Ascending aorta (tissue), 2 donors: ENCODE data around the gene TBX4. TPM values are rescaled to one million over a fixed set of nuclear protein-coding genes. Genes with fewer than 3 reads are reported as not detected.
"Not testable (repeated sequence)": the region's sequence is repeated elsewhere in the genome, so short reads cannot be mapped to it uniquely, and the experiment has no call there.

Source experiments
- DNase-seq, 2 donors: peaks; one replicate each; pipeline ENCODE4 v3.0.0-alpha.2; 2019; ENCODE audit warnings: low spot score in 2 of 2
- H3K27ac ChIP-seq, 2 donors: fragments of 200-600 bp; sonication (generic); one replicate each; pipeline ENCODE4 v1.5.1; 2016 to 2017; ENCODE audit warnings: mild to moderate bottlenecking in 1 of 2
- H3K27me3 ChIP-seq: fragments of 200-600 bp; sonication (generic); one replicate; pipeline ENCODE4 v1.5.1; 2017
- H3K36me3 ChIP-seq, 2 donors: fragments of 200-600 bp; sonication (generic); one replicate each; pipeline ENCODE4 v1.5.1; 2016
- H3K4me1 ChIP-seq, 2 donors: fragments of 200-600 bp; sonication (generic); one replicate each; pipeline ENCODE4 v1.5.1; 2016 to 2017; ENCODE audit warnings: mild to moderate bottlenecking in 1 of 2
- H3K4me3 ChIP-seq, 2 donors: fragments of 200-600 bp; sonication (generic); one replicate each; pipeline ENCODE4 v1.5.1; 2016 to 2017; ENCODE audit warnings: mild to moderate bottlenecking in 1 of 2
- H3K9me3 ChIP-seq, 2 donors: fragments of 200-600 bp; sonication (generic); one replicate each; pipeline ENCODE4 v1.5.1; 2016
- intact Hi-C: fragments of 100-400 bp; cut with DNase I; formaldehyde crosslinking; loops from one replicate; pipeline ENCODE4 v1.15.1; 2023
- total RNA-seq: library from RNA; depleted of rRNA; stranded (reverse); fragments of >200 nt; gene quantifications from one replicate; pipeline ENCODE4 v1.1.0, GENCODE V29; 2016
- TF ChIP-seq, protein P1 (sequence below), 3 experiments: fragments of 200-600 bp in 2 of 3; fragments of 450-650 bp in 1 of 3; sonication (generic) in 2 of 3; IDR thresholded peaks; one replicate each; pipeline ENCODE4 v1.5.1; 2016 to 2019; ENCODE audit warnings: antibody characterized with exemption in 3 of 3, mild to moderate bottlenecking in 1 of 3, moderate library complexity in 1 of 3

The TBX4 gene
- total RNA-seq, 1 donor from 2014 or later = not detected

- intact Hi-C loops = no loop called here
- no peaks in the 10 kb centered on the region for H3K27me3 ChIP-seq
- no peaks in the 10 kb centered on the region for H3K4me1 ChIP-seq
- H3K36me3 ChIP-seq = no peaks in the 10 kb centered on the region
- no peak overlapping the region for H3K27ac ChIP-seq
- TF ChIP-seq, protein P1, sequence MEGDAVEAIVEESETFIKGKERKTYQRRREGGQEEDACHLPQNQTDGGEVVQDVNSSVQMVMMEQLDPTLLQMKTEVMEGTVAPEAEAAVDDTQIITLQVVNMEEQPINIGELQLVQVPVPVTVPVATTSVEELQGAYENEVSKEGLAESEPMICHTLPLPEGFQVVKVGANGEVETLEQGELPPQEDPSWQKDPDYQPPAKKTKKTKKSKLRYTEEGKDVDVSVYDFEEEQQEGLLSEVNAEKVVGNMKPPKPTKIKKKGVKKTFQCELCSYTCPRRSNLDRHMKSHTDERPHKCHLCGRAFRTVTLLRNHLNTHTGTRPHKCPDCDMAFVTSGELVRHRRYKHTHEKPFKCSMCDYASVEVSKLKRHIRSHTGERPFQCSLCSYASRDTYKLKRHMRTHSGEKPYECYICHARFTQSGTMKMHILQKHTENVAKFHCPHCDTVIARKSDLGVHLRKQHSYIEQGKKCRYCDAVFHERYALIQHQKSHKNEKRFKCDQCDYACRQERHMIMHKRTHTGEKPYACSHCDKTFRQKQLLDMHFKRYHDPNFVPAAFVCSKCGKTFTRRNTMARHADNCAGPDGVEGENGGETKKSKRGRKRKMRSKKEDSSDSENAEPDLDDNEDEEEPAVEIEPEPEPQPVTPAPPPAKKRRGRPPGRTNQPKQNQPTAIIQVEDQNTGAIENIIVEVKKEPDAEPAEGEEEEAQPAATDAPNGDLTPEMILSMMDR (IDR thresholded peaks at IDR 0.05) = no peak
- no peaks in the 10 kb centered on the region for H3K9me3 ChIP-seq
- no peak for DNase-seq
- no peak overlapping the region for H3K4me3 ChIP-seq
Observed at GRCh38 chr17:61519139-61519538, 66.9 kb downstream of the TBX4 start.

DNA sequence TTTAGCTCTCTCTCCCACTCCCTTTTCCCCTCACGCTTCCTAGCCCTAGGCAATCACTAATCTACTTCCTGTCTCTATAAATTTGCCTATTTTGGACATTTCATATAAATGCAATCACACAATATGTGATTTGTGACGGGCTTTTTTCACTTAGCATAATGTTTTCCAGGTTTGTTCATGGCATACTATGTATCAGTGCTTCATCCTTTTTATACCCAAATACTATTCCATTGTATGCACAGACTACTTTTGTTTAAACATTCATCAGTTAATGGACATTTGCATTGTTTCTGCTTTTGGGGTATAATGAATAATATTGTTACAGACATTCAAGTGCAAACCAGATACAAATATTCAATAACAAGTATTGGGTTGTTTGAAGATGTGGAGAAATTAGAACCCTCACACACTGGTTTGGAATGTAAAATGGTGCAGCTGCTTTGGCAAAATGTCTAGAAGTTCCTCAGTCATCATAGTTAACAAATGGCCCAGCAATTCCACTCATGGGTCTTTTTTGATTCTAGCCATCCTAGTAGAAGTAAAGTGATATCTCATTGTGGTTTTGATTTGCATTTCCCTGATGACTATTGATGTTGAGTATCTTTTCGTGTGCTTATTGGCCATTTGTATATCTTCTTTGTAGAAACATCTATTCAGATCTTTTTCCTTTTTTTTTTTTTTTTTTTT lies 67.7 kb downstream of the TBX4 start:
- DNase-seq = no peak
- no peaks in the 10 kb centered on the region for H3K4me1 ChIP-seq
- H3K9me3 ChIP-seq = no peaks in the 10 kb centered on the region
- H3K27ac ChIP-seq = no peak overlapping the region
- H3K4me3 ChIP-seq = no peak overlapping the region
- intact Hi-C loops = no loop called here
- TF ChIP-seq, protein P1 (IDR thresholded peaks at IDR 0.05) = no peak
- H3K27me3 ChIP-seq = no peaks in the 10 kb centered on the region
- H3K36me3 ChIP-seq = no peaks in the 10 kb centered on the region

DNA sequence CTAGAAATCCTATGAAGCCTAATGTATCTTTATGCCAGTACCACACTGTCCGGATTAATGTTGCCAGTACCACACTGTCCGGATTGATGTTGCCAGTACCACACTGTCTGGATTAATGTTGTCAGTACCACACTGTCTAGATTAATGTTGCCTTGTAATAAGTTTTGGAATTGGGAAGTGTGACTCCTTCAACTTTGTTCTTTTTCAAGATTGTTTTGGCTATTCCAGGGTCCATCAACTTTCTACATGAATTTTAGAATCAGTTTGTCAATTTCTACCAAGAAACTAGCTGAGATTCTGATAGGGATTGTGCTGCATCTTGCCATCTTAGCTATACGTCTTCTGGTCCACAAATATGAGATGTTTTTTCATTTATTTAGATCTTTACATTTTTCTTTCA lies 68.7 kb downstream of the TBX4 start:
- peaks cover 0 to under 1% of the 10 kb centered on the region in 2 donors for H3K4me1 ChIP-seq
- H3K27me3 ChIP-seq = no peaks in the 10 kb centered on the region
- DNase-seq = no peak
- intact Hi-C loops = no loop called here
- TF ChIP-seq, protein P1 (IDR thresholded peaks at IDR 0.05) = no peak
- H3K9me3 ChIP-seq = no peaks in the 10 kb centered on the region
- H3K27ac ChIP-seq = no peak overlapping the region
- no peak overlapping the region for H3K4me3 ChIP-seq
- H3K36me3 ChIP-seq = no peaks in the 10 kb centered on the region

GRCh38 chr17:61522088-61522487 lies 69.9 kb downstream of the TBX4 start:
- no peak overlapping the region for H3K27ac ChIP-seq

DNA sequence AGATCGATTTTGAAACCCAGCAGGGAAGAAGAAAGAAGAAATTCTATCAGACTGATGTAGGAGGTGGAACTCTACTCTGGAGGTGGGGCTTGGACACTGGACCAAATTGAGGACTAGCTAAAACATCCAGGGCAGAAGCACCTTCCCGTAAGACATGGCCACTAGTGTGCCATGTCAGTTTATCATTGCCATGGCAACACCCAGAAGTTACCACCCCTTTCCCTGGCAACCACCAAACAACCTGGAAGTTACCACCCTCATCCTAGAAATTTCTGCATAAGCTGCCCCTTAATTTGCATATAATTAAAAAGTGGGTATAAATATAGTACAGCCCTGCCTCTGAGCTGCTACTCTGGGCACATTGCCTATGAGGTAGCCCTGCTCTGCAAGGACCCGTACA lies 72.1 kb downstream of the TBX4 start:
- H3K36me3 ChIP-seq = no peaks in the 10 kb centered on the region
- intact Hi-C loops = no loop called here
- TF ChIP-seq, protein P1 (IDR thresholded peaks at IDR 0.05) = no peak

More at GRCh38 chr17:61522088-61522487, 69.9 kb downstream of the TBX4 start:
- no peak for DNase-seq
- Histone ChIP-seq H3K4me3 (no peak overlapping the region), H3K4me1 (peaks cover 0 to 5% of the 10 kb centered on the region in 2 donors), H3K27me3 (no peaks in the 10 kb centered on the region), H3K9me3 (no peaks in the 10 kb centered on the region), H3K36me3 (no peaks in the 10 kb centered on the region)
- intact Hi-C loops = no loop called here
- TF ChIP-seq, protein P1 (IDR thresholded peaks at IDR 0.05) = no peak

DNA sequence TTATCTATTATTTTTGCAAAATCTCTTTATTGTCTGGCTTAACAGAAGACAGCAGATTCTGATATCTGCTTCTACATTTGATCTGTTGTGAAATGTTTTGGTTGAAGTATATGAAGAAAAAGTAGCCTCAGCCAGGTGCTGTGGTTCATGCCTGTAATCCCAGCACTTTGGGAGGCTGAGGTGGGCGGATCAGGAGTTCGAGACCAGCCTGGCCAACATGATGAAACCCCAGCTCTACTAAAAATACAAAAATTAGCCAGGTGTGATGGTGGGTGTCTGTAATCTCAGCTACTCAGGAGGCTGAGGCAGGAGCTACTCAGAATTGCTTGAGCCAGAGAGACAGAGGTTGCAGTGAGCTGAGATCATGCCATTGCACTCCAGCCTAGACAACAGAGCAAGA lies 75.2 kb downstream of the TBX4 start:
- intact Hi-C loops, H3K27me3 ChIP-seq: not testable (repeated sequence)

More for the DNA sequence above, 72.1 kb downstream of the TBX4 start:
- H3K27me3 ChIP-seq = no peaks in the 10 kb centered on the region
- no peak for DNase-seq
- peaks cover 0 to 5% of the 10 kb centered on the region in 2 donors for H3K4me1 ChIP-seq
- no peak overlapping the region for H3K4me3 ChIP-seq
- H3K9me3 ChIP-seq = no peaks in the 10 kb centered on the region
- no peak overlapping the region for H3K27ac ChIP-seq

More for the DNA sequence above, 75.2 kb downstream of the TBX4 start:
- not testable (repeated sequence) for H3K27ac ChIP-seq, H3K4me3 ChIP-seq, DNase-seq, H3K9me3 ChIP-seq, H3K36me3 ChIP-seq, H3K4me1 ChIP-seq
